Measurements from ENCODE around the gene PCA3.
A peak's percentile ranks its signal among the peaks of the same experiment; 100 is the strongest.

The PCA3 gene

GRCh38 chr9:76808636-76809035, 44.4 kb downstream of the PCA3 start:
- in situ Hi-C loops (cut with HindIII; ENCODE audit: low pct_unique_long_range_greater_than_20kb, low sequenced_read_pairs): no loop called here
- no peak for TF ChIP-seq JUND (IDR thresholded peaks at IDR 0.05; ENCODE audit: low read depth)
- DNase-seq (ENCODE audit: low read depth in 1 of 2, low spot score in 1 of 2): no peak

- no peak for TF ChIP-seq JUND (IDR thresholded peaks at IDR 0.05; ENCODE audit: low read depth)
- DNase-seq (ENCODE audit: low read depth in 1 of 2, low spot score in 1 of 2): peak in 1 of 2 experiments; percentile 69
- in situ Hi-C loops (cut with HindIII; ENCODE audit: low pct_unique_long_range_greater_than_20kb, low sequenced_read_pairs): no loop called here
These were observed 46.2 kb downstream of the PCA3 start for GRCh38 chr9:76810377-76810957.

- in situ Hi-C loops (cut with HindIII; ENCODE audit: low pct_unique_long_range_greater_than_20kb, low sequenced_read_pairs): no loop called here
- no peak for DNase-seq (ENCODE audit: low read depth in 1 of 2, low spot score in 1 of 2)
- no peak for TF ChIP-seq JUND (IDR thresholded peaks at IDR 0.05; ENCODE audit: low read depth)
These were observed 48.4 kb downstream of the PCA3 start for GRCh38 chr9:76812591-76812990.

- no peak for DNase-seq (ENCODE audit: low read depth in 1 of 2, low spot score in 1 of 2)
- no peak for TF ChIP-seq JUND (IDR thresholded peaks at IDR 0.05; ENCODE audit: low read depth)
- in situ Hi-C loops (cut with HindIII; ENCODE audit: low pct_unique_long_range_greater_than_20kb, low sequenced_read_pairs): no loop called here
These were observed 53.3 kb downstream of the PCA3 start for GRCh38 chr9:76817489-76817888.

GRCh38 chr9:76818271-76818670, 54.0 kb downstream of the PCA3 start:
- no peak for TF ChIP-seq JUND (IDR thresholded peaks at IDR 0.05; ENCODE audit: low read depth)
- no peak for DNase-seq (ENCODE audit: low read depth in 1 of 2, low spot score in 1 of 2)
- in situ Hi-C loops (cut with HindIII; ENCODE audit: low pct_unique_long_range_greater_than_20kb, low sequenced_read_pairs): no loop called here

- no peak for DNase-seq (ENCODE audit: low read depth in 1 of 2, low spot score in 1 of 2)
- in situ Hi-C loops (cut with HindIII; ENCODE audit: low pct_unique_long_range_greater_than_20kb, low sequenced_read_pairs): no loop called here
- TF ChIP-seq JUND (IDR thresholded peaks at IDR 0.05; ENCODE audit: low read depth): no peak
These were observed 56.2 kb downstream of the PCA3 start for GRCh38 chr9:76820431-76820830.

- no peak for DNase-seq (ENCODE audit: low read depth in 1 of 2, low spot score in 1 of 2)
- in situ Hi-C loops (cut with HindIII; ENCODE audit: low pct_unique_long_range_greater_than_20kb, low sequenced_read_pairs): no loop called here
- TF ChIP-seq JUND (IDR thresholded peaks at IDR 0.05; ENCODE audit: low read depth): no peak
These were observed 63.2 kb downstream of the PCA3 start for GRCh38 chr9:76827296-76828080.

GRCh38 chr9:76828447-76828846, 64.2 kb downstream of the PCA3 start:
- in situ Hi-C loops (cut with HindIII; ENCODE audit: low pct_unique_long_range_greater_than_20kb, low sequenced_read_pairs): no loop called here
- TF ChIP-seq JUND (IDR thresholded peaks at IDR 0.05; ENCODE audit: low read depth): no peak
- DNase-seq (ENCODE audit: low read depth in 1 of 2, low spot score in 1 of 2): no peak

- no peak for DNase-seq (ENCODE audit: low read depth in 1 of 2, low spot score in 1 of 2)
- no peak for TF ChIP-seq JUND (IDR thresholded peaks at IDR 0.05; ENCODE audit: low read depth)
- in situ Hi-C loops (cut with HindIII; ENCODE audit: low pct_unique_long_range_greater_than_20kb, low sequenced_read_pairs): no loop called here
These were observed 71.5 kb downstream of the PCA3 start for GRCh38 chr9:76835571-76836283.
